Renal cortex interstitium (tissue), 15 donors: ENCODE results near the gene SMARCC1. TPM values are rescaled to one million over a fixed set of nuclear protein-coding genes. Genes with fewer than 3 reads are reported as not detected.
"Not testable (repeated sequence)": the region's sequence is repeated elsewhere in the genome, so short reads cannot be mapped to it uniquely, and the experiment has no call there.

Experiments used
- DNase-seq, 11 donors: peaks; one replicate each; pipeline ENCODE4 v3.0.0-alpha.2; 2013; ENCODE audit warnings: low read depth in 9 of 11, low spot score in 4 of 11; ENCODE audit errors: extremely low read depth in 1 of 11
- long read RNA-seq, 16 experiments: transcript quantifications; one replicate each; lab custom pipeline, GENCODE V29; 2026
- polyA plus RNA-seq, 3 donors: library from polyadenylated mRNA; unstranded; fragments of 120-200 nt; gene quantifications; one replicate each; pipeline ENCODE4 v1.2.1, GENCODE V29; 2013; ENCODE audit not compliant: insufficient read length in 3 of 3

SMARCC1 gene
- 100 to 1,000 TPM; 112 to 140 (median 129) TPM for polyA plus RNA-seq
- long read RNA-seq, donor 1, partial matches to known transcripts, result 53 of 53 reads
- long read RNA-seq, donor 1, other reads (novel, unspliced or antisense), result 0 of 53 reads
- long read RNA-seq, donor 2, partial matches to known transcripts, result 36 of 36 reads
- long read RNA-seq, donor 2, other reads (novel, unspliced or antisense), result 0 of 36 reads
- long read RNA-seq, donor 3, full-length matches to known transcripts, result 4 of 60 reads
- long read RNA-seq, donor 3, partial matches to known transcripts, result 56 of 60 reads
- long read RNA-seq, donor 3, other reads (novel, unspliced or antisense), result 0 of 60 reads
- long read RNA-seq, donor 4, full-length matches to known transcripts, result 2 of 42 reads
- long read RNA-seq, donor 4, partial matches to known transcripts, result 40 of 42 reads
- long read RNA-seq, donor 4, other reads (novel, unspliced or antisense), result 0 of 42 reads
- long read RNA-seq, donor 5, result 0 reads
- long read RNA-seq, donor 6, partial matches to known transcripts, result 85 of 86 reads
- long read RNA-seq, donor 6, other reads (novel, unspliced or antisense), result 0 of 86 reads
- long read RNA-seq, donor 7, full-length matches to known transcripts, result 1 of 60 reads
- long read RNA-seq, donor 7, partial matches to known transcripts, result 59 of 60 reads
- long read RNA-seq, donor 7, other reads (novel, unspliced or antisense), result 0 of 60 reads
- long read RNA-seq, donor 8, partial matches to known transcripts, result 52 of 52 reads
- long read RNA-seq, donor 8, other reads (novel, unspliced or antisense), result 0 of 52 reads
- long read RNA-seq, donor 9, full-length matches to known transcripts, result 2 of 31 reads
- long read RNA-seq, donor 9, partial matches to known transcripts, result 29 of 31 reads
- long read RNA-seq, donor 9, other reads (novel, unspliced or antisense), result 0 of 31 reads
- long read RNA-seq, donor 10, full-length matches to known transcripts, result 2 of 43 reads
- long read RNA-seq, donor 10, partial matches to known transcripts, result 41 of 43 reads
- long read RNA-seq, donor 10, other reads (novel, unspliced or antisense), result 0 of 43 reads
- long read RNA-seq, donor 11, full-length matches to known transcripts, result 2 of 58 reads
- long read RNA-seq, donor 11, partial matches to known transcripts, result 56 of 58 reads
- long read RNA-seq, donor 11, other reads (novel, unspliced or antisense), result 0 of 58 reads
- long read RNA-seq, donor 12, full-length matches to known transcripts, result 1 of 1 reads
- long read RNA-seq, donor 12, partial matches to known transcripts, result 0 of 1 reads
- long read RNA-seq, donor 12, other reads (novel, unspliced or antisense), result 0 of 1 reads
- long read RNA-seq, donor 13, partial matches to known transcripts, result 92 of 92 reads
- long read RNA-seq, donor 13, other reads (novel, unspliced or antisense), result 0 of 92 reads
- long read RNA-seq, donor 14, full-length matches to known transcripts, result 1 of 21 reads
- long read RNA-seq, donor 14, partial matches to known transcripts, result 20 of 21 reads
- long read RNA-seq, donor 14, other reads (novel, unspliced or antisense), result 0 of 21 reads
- long read RNA-seq, donor 15, partial matches to known transcripts, result 24 of 24 reads
- long read RNA-seq, donor 15, other reads (novel, unspliced or antisense), result 0 of 24 reads
- long read RNA-seq, donor 16, full-length matches to known transcripts, result 5 of 210 reads
- long read RNA-seq, donor 16, partial matches to known transcripts, result 205 of 210 reads
- long read RNA-seq, donor 16, other reads (novel, unspliced or antisense), result 0 of 210 reads

GRCh38 chr3:47781685-47782445, at the start of gene SMARCC1:
Gene SMARCC1 (minus strand): TSS chr3:47781893. CDS start chr3:47781797, 96 bp downstream.
- peak; percentile 92 to 98 (median 96) for DNase-seq

DNA sequence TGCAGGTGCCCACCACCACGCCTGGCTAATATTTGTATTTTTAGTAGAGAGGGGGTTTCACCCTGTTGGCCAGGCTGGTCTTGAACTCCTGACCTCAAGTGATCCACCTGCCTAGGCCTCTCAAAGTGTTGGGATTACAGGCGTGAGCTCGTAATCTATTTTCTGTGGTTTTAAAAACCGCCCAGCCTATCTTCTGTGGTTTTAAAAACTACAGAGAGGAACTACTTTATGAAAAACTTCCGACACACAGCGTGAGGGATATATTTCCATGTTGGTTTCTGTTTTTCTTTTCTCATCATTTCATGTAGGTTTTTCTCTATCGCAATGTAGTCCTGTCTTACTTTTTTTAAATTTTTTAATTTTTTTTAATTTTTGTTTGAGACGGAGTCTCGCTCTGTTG, 47.8 kb upstream of the SMARCC1 start:
- DNase-seq, result not testable (repeated sequence)

GRCh38 chr3:47825590-47825989, 43.9 kb upstream of the SMARCC1 start:
- no peak for DNase-seq

GRCh38 chr3:47824541-47825473, 43.1 kb upstream of the SMARCC1 start:
- peak in 10 of 11 donors; percentile 55 to 82 (median 76) for DNase-seq

GRCh38 chr3:47817609-47818008, 35.9 kb upstream of the SMARCC1 start:
- DNase-seq, result no peak

GRCh38 chr3:47813551-47814177, 32.0 kb upstream of the SMARCC1 start:
- no peak for DNase-seq

GRCh38 chr3:47804577-47804976, 22.9 kb upstream of the SMARCC1 start:
- no peak for DNase-seq

DNA sequence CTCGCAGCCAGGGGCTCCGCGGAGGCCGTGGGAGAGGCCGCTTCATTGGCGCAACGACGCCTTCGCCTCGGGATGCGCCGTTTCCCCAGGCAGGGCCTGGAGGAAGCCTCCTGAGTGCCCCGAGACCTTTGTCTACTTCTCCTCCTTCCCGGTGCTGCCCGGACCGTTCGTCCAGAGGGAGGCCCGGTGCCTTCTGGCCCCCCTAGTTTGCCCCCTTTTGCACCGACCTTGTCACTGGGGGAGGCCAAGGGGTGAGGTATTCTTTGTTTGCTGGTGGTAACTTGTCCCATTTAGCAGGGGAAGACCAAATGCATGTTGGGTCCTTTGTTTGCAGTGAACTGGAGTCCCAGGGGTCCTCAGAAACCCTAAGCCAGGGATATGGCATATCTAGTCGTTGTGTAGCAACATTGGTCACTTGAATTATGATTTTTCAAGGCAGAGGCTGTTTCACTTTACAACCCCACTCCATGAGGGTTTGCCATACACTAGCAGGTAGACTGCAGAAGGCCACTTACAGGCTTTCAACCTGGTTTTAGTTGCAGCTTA, 21.9 kb upstream of the SMARCC1 start:
- peak in 1 of 11 donors; percentile 43 for DNase-seq

DNA sequence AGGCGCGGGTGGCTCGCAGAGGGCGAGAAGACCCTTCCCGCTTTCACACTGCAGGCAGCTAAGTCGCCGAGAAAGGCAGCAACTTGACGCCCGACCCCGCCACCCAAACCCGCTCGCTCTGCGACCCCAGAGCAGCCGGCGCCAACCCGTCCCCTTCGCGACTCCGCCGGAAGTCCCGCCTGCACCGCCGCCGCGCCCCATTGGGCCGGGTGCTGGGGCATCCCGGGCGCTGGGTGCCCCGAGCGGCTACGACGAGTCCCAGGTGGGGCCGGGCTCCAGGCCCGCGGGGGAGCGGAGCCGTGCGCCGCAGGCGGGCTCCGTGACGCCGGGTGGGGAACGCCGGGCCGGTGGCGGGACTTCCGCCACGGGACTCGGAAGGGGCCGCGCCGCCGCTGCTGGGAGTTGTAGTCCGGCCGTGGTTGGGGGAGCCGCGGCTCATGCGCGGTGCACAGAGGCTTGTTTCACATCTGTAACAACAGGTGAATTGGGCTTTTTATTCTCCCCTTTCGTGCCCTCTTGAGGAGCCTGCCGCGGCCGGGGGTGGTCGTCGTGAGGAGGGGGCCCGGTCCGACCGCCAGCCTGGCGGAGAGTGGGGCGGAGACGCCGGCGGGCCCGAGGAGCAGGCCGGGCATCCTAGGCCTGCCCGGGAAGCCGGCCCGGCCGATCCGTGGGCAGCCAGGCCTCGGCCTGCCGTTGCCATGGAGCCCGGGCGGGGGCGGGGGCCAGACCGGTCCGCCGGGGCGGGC, 21.2 kb upstream of the SMARCC1 start, which contains the start of gene DHX30:
DHX30 (plus strand) TSS at position 405 of the 746 bp plus-strand sequence. CDS start 7,546 bp downstream, outside the sequence.
- peak in 9 of 11 donors; percentile 74 to 84 (median 80) for DNase-seq

- no peak for DNase-seq
Measured at GRCh38 chr3:47799733-47800132, 18.0 kb upstream of the SMARCC1 start.

DNA sequence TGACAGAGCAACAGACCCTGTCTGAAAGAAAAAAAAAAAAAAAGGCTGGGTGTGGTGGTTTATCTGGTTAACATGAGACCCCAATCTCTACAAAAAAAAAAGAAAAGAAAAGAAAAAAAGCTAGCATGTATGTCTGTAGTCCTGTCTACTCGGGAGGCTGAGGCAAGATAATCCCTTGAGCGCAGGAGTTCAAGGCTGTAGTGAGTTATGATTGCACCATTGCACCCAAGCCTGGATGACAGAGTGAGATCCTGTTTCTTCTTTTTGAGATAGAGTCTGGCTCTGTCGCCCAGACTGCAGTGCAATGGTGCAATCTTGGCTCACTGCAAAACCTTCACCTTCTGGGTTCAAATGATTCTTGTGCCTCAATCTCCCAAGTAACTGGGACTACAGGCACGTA, 12.9 kb upstream of the SMARCC1 start:
- DNase-seq, result no peak

DNA sequence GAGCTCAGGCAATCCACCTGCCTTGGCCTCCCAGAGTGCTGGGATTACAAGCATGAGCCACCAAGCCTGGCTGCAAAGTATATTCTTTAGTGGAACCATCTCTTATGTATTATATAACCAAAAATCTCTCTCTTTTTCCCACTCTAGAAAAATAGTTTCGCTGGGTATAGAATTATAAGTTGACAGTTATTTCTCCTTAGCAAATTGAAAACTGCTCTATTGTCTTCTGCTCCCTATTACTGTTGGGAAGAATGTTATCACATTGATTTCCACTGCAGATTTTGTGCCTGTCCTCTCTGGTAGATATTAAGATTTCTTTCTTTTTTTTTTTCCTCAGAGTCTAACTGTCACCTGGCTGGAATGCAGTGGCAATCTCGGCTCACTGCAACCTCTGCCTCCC, 11.0 kb upstream of the SMARCC1 start:
- no peak for DNase-seq

- no peak for DNase-seq
Measured at GRCh38 chr3:47791193-47791855, 9.6 kb upstream of the SMARCC1 start.

DNA sequence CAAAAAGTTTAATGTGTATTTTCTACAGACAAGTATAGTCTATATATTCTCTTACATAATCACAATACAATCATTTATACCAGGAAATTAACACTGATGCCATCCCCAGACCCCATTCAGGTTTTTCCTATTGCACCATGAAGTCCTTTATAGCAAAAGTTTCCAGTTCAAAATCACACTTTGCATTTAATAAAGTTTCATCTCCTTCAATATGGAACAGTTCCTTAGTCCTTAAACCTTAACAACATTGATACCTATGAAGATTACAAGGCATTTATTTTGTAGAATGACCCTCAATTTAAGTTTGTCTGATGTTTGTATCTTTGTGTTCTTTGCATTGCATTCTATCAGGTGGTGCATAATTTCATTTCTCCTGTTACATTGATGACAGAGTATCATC, 2.0 kb upstream of the SMARCC1 start:
- DNase-seq, result no peak
